NK-92 treated with Interleukin-12 subunit alpha and Interleukin-12 subunit beta, amount 100 ng/mL, for 24 hours (cell line): ENCODE data around the gene MBD5.

Experiments used
- DNase-seq: peaks from one replicate; lab custom pipeline; 2025; lab: John Stamatoyannopoulos, UW

MBD5 gene

GRCh38 chr2:148306027-148306426 is 285.1 kb downstream of the MBD5 start:
- DNase-seq = no peak

GRCh38 chr2:148317598-148317997 is 296.7 kb downstream of the MBD5 start:
- DNase-seq = no peak

- no peak for DNase-seq
These were observed 317.6 kb downstream of the MBD5 start for GRCh38 chr2:148338541-148338940.

DNA sequence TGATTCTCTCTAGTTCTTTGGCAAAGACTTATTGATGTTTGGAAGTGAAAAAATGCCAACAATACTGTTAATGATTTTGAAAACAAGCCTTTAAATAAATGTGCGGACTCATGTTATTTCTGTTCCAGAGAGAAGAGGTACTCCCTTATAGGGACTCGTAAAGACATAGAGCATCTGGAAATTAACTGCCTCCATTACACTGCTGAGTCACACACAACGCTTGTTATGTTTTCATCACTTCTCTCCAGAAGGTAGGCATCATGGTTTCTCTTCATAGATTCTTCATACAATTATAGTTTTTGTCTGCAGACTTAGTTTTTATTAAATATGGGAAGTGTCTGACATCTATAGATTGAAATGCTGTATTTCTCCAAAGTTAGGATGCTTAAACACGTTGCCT is 321.2 kb downstream of the MBD5 start:
- DNase-seq = no peak

DNA sequence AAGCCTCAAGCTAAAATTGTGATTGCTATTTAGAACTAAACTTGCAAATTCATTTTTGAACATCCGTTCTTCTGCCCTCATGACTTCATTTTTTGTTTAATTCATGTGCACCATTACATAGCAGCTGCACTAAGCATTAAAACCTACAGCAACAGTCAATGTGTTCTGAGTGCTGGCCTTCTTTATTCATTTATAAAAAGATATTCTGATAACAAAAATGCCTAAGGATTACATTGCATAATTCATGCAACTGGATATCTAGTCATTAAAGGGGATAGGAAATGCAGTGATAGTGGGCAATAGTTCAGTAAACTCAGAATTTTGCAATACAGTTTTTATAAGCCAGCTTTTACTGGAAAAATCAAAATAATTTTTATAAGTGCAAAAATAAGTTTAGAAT is 329.3 kb downstream of the MBD5 start:
- no peak for DNase-seq

GRCh38 chr2:148351437-148352143 is 330.7 kb downstream of the MBD5 start:
- DNase-seq = no peak

DNA sequence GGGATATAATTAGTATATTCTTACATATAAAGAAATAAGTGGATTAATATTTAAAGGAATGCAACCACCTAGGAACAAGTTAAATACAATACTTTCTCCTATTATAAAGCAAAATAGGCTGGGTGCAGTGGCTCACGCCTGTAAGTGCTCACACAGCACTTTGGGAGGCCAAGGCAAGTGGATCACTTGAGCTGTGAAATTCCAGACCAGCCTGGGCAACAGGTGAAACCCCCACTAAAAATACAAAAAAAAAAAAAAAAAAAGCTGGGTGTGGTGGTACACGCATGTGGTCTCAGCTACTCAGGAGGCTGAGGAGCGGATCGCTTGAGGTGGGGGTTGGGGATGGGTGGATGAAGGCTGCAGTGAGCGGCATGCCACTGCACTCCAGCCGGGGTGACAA is 337.5 kb downstream of the MBD5 start:
- DNase-seq = no peak

- DNase-seq = no peak
These were observed 339.8 kb downstream of the MBD5 start for GRCh38 chr2:148360662-148361061.

DNA sequence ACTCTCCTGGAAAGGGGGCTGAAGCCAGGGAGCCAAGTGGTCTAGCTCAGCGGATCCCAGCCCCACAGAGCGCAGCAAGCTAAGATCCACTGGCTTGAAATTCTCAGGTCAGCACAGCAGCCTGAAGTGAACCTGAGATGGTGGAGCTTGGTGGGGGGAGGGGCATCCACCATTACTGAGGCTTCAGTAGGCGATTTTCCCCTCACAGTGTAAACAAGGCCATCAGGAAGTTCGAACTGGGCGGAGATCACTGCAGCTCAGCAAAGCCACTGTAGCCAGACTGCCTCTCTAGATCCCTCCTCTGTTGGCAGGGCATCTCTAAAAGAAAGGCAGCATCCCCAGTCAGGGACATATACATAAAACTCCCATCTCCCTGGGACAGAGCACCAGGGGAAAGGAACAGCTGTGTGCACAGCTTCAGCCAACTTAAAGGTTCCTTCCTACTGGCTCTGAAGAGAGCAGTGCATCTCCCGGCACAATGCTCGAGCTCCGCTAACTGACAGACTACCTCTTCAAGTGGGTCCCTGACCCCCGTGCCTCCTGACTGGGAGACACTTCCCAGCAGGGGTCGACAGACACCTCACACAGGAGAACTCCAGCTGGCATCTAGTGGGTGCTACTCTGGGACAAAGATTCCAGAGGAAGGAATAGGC is 341.4 kb downstream of the MBD5 start:
- DNase-seq = no peak

- no peak for DNase-seq
These were observed 354.3 kb downstream of the MBD5 start for GRCh38 chr2:148375214-148375613.

GRCh38 chr2:148391324-148391723 is 370.4 kb downstream of the MBD5 start:
- no peak for DNase-seq

GRCh38 chr2:148402786-148403185 is 381.9 kb downstream of the MBD5 start:
- no peak for DNase-seq

- no peak for DNase-seq
These were observed 390.0 kb downstream of the MBD5 start for GRCh38 chr2:148410899-148411298.

GRCh38 chr2:148416248-148416647 is 395.4 kb downstream of the MBD5 start:
- DNase-seq = no peak

DNA sequence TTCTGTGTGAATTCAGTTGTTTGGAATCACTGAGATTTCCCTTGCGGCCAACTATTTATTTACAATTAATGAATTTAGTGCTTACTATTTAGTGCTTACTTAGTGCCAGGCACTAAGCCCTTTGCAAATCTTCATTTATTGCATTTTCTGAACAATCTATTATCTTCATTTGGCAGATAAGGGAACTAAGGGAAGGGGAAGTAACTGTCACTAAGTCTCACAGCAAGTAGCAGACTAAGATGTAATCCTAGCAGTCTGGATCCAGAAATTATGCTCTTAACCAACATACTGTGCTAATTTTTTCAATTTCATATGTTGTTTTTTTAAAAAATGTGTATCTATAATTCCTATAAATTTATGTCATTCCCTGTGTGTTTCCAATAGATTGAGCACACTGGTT is 409.2 kb downstream of the MBD5 start:
- no peak for DNase-seq

- DNase-seq = no peak
These were observed 427.0 kb downstream of the MBD5 start for GRCh38 chr2:148447877-148448276.

GRCh38 chr2:148450531-148450930 is 429.6 kb downstream of the MBD5 start:
- no peak for DNase-seq

- no peak for DNase-seq
These were observed 430.2 kb downstream of the MBD5 start for GRCh38 chr2:148451046-148451445.

- no peak for DNase-seq
These were observed 434.9 kb downstream of the MBD5 start for GRCh38 chr2:148455791-148456190.

DNA sequence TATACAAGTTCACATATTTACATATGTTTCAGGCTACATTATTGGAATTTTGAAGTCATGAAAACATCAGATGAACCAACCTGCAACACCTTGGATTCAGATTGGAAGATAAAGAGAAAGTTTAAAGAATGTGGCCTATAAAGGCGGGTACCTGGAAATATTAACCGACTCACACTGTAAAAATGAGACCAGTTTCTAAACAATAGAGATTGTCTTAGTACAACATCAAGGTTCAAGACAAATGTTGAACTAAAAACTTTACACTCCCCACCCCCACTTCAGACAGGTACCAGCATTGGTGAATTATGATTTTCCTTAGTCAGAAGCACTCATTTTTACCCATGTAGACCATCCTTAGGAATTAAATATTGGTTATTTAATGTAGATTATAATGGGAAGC is 437.3 kb downstream of the MBD5 start:
- no peak for DNase-seq

- no peak for DNase-seq
These were observed 438.5 kb downstream of the MBD5 start for GRCh38 chr2:148459377-148459778.

DNA sequence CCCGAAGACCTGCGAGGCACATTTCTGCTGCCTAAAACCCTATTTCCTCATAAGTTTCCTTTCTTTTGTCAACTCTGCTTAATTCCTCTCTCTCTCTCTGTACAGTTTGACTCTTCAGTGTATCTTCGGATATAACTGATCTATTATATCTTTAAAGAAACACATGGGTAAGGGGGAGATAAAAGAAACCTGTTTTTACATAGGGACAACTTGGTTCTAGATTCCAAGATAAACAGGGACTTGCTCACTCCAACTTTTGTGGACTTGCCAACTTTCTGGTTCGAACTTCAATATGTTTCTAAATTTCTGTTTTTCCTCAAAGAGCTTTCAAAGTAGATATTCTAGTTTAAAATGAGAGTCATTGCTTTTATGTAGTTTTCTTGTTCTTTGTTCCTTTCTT is 441.0 kb downstream of the MBD5 start:
- DNase-seq = no peak

GRCh38 chr2:148475626-148476025 is 454.7 kb downstream of the MBD5 start:
- no peak for DNase-seq

GRCh38 chr2:148479398-148479797 is 458.5 kb downstream of the MBD5 start:
- DNase-seq = no peak
